GM03348 (cell line): ENCODE data around the gene MGAT5.

Experiments
- DNase-seq: peaks from one replicate; pipeline ENCODE4 v3.0.0; 2012; ENCODE audit warnings: low spot score

The MGAT5 gene

DNA sequence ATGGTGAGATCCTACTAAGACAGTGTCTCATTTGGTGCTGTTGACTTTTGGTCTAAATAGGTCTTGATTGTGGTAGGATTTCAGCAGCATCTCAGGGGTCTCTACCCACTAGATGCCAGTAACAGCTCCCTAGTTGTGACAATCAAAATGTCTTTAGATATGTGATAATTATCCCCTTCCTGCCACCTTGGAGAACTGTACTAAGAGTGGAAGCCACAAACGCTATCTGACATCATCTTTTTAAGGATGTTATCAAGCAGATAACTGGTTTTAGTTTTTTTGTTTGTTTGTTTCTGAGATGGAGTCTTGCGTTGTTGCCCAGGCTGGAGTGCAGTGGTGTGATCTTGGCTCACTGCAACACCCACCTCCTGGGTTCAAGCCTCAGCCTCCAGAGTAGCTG, 3.1 kb downstream of the MGAT5 start:
- DNase-seq, result no peak

DNA sequence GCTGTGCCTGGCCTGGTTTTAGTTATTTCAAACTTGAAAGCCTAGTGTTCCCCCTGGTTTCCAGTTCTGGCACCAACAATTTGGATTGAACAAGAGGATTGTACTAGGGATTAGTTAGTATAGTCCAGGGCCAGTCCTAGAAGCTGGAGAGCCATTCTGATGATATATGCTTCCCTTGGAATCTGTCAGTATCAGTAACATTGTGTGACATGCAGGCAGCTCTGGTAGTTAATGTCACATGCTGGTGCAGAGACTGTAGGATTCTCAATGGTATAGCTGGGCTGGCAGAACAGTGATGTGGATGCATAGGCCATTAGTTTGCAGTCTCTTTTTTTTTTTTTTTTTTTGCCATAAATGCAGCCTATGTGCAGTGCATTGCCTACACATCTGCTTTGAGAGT, 3.6 kb downstream of the MGAT5 start:
- no peak for DNase-seq

DNA sequence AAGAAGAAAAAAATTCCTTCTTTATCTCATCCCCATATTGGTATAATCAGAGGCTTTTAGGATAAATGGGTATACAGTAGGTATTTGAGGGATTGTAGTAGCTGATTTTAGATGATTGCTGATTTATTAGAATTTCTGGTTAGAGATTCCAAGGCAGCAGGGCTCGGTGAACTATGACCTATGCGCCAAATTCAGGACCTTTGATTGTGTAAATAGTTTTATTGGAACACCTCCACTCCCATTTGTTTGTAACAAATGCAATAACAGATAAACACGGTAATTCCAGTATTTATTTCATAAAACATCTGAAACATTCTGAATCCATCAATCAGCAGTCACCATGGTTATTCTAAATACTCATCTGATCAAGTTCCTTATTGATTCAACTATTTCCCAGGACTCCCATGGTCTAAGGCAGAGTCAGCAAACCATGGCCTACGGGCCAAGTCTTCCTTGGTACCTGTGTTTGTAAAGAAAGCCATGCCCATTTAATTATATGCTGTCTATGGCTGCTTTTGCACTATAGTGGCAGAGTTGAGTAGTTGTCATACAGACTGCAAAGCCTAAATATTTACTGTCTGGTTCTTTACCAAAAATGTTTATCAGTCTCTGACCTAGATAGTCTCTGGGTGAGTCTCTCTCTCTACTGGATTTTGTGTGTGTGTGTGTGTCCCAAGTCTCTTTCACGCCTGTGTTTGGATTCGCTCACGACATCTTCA, 4.3 kb downstream of the MGAT5 start:
- no peak for DNase-seq

DNA sequence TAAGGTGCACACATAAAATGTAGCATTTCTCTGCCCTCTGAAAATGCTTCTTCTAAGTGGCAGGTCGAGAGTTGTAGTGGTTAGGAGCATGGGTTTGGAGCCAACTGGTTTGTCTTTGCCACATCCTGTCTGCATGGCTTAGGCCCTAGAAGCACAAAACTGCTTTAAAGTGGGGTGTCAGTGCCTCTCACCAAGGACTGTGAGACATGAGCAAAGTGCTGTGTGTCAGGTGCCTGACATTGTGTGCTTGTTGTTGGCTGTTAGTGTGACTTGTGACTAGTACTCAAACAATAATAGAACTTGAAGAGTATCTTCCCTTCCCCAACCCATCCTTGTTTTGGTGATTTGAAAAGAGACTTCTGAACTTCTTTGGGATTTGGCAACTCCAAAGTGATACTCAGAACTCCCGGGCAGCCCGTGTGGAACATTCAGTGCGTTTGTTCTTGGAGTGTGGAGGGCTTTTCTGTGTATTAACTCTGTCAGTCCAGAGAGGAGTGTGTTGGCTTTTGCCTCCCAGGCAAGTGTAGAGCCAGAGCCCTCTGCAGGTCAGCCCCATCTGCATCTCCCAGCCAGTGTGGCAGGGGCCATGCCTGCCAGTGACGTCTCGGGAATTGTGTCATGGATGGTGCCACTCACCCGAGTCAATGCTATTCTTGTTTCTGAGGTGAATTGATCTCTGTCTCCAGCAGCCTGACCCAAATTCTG, 5.0 kb downstream of the MGAT5 start:
- no peak for DNase-seq

GRCh38 chr2:134259571-134259970, 5.7 kb downstream of the MGAT5 start:
- no peak for DNase-seq

GRCh38 chr2:134259994-134260393, 6.1 kb downstream of the MGAT5 start:
- DNase-seq, result no peak

DNA sequence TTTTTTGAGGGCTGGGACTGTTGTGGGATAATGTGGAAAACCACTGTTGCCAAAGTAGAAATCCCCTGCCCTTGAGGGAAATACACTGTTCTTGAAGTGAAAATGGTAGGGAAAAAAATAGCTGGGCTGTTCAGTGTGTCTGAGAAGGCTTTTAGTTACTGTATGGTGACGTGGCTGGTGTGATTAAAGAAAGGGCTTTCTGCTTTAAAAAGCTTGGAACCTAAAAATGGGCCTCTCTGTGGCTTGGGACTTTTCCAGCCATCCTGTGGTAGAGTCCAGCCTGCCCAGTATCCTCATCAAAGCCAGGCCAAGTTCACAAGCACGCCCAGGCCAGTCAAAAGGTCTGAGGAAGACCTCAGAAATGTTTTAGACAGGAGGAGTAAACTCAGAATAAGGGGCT, 6.8 kb downstream of the MGAT5 start:
- peak; percentile 68 for DNase-seq

DNA sequence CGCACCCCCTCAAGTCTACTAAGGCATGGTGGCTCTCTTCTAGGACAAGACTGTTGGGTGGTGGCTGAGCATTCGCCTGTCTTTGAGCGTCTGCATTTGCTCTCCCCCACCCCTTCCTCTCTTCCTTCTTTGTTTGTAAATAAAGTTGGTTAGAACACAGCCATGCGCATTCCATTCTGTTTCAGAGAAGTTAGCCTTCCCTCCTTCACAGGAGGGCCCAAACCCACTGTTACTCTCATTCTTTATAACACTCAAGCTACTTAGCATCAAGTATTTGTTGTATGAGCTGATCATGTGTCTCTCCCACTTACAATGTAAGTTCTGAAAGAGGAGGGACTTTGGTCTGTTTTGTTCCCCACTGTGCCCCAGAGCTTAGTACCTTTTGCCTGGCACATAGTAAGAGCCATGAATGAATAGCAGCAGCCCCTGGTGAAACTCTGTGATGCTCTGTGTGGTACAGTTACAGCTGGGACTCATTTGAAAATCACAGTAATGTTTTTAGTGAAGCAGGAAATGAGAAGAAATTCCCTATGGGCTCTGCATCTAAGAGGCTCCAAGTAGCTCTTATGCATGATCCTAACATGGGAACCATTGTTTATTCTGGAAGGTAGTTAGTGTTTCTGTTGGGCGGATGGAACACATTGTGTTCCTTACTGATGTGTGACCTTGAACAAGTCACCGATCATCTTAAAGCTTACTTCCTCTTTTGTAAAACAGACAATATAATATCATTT, 7.7 kb downstream of the MGAT5 start:
- DNase-seq, result no peak

GRCh38 chr2:134262684-134263083, 8.8 kb downstream of the MGAT5 start:
- no peak for DNase-seq

DNA sequence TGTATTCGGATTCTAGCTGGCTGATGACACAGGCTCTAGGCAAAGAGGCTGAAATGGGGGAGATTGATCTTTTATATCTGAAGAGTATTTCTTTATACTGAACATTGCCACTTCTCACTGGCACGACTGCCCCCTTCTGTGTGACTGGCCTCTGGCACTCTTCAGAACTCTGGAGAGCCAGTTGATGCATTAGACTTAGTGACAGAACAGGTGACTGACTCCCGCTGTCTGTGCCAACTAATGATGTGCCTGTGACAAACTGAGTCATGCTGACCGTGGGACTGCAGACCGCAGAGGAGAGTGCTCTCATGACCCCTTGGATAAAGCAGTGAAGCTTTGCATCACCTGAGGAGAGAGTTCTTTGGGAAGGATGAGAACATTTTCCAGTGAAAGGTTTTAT, 14.4 kb downstream of the MGAT5 start:
- no peak for DNase-seq

DNA sequence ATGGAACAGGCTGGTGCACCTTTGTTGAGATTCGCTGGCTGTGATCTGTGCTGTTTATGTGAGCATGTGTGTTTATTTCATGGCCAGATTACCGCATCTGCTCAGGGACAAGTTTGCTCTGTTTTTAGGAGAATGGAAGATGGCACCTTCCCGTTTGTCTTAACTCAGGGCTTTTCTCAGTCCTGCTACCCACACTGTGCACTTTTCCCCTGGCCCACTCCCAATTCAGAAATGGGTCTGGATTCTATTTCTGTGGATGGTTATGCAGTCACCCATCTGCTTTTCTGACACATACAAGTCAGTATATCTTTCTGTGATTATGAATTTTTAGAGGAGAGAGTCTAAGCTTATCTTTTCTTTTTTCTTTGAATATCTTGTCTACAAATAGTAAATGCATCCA, 15.4 kb downstream of the MGAT5 start:
- DNase-seq, result no peak

DNA sequence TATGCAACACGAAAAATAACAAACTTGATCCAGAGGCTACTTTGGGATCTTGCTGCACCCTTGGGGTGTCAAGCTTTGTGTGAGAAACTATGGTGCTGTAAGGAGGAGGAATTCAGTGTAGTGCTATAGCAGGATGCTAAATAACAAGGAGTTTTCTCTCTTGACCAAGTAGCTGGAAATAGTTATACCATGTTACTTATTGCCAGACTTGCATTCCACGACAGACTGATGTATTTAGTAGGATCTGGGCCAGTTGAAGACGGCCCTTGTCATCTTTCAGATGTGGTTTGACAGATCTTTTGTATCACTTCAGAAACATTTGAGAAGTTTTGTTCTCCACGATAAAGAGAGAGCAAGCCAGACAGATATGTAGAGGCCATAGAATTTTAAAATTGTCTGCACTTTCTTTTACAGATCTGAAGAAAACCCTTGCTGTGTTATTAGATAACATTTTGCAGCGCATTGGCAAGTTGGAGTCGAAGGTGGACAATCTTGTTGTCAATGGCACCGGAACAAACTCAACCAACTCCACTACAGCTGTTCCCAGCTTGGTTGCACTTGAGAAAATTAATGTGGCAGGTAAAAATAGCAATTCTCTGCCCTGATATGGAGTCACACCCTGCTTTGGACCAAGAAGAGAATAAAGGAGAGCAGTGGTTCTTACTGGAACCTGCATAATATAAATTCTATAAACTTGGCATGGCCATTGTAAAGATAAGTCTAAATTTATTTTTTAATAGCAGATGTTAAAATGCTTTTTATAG, 16.3 kb downstream of the MGAT5 start:
- DNase-seq, result no peak

DNA sequence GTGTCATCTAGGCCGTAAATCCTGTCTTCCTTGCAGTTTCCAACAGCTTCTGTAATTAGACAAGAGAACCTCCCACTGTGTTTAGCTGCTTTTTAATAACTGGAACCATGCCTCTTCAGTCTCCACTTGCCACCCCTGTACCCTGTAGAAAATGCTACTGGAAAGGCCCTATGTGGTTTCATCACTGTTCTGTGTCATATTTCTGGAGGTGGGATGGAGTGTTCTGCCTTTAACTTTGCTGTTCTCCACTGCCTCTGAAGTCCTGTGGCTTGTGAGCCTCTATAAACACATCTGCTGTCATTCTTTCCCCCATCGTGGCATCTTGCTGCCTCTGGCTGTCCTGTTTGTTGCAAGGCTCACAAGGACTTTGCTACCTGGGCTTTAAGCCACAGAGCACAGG, 17.9 kb downstream of the MGAT5 start:
- no peak for DNase-seq

DNA sequence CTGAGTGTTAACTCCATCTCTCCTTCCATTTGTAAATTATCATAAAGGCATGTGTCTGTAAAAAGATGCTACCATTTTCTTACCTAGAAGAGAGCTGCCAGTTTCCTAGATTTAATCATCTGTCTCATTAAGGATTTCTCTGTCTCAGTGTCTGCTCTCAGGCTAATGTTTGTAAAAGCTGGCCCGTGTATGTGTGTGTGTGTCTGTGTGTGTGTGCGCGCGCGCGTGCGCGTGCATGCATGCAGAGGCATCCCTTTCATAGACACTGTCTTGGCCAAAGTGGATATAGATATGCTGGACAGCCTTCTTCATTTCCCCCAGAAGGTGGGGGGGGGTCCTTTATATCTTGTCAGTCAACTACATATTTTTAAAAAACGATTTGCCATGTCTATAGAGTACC, 18.9 kb downstream of the MGAT5 start:
- no peak for DNase-seq

- no peak for DNase-seq
Measured at GRCh38 chr2:134273256-134273983, 19.5 kb downstream of the MGAT5 start.

GRCh38 chr2:134274121-134274520, 20.2 kb downstream of the MGAT5 start:
- no peak for DNase-seq

DNA sequence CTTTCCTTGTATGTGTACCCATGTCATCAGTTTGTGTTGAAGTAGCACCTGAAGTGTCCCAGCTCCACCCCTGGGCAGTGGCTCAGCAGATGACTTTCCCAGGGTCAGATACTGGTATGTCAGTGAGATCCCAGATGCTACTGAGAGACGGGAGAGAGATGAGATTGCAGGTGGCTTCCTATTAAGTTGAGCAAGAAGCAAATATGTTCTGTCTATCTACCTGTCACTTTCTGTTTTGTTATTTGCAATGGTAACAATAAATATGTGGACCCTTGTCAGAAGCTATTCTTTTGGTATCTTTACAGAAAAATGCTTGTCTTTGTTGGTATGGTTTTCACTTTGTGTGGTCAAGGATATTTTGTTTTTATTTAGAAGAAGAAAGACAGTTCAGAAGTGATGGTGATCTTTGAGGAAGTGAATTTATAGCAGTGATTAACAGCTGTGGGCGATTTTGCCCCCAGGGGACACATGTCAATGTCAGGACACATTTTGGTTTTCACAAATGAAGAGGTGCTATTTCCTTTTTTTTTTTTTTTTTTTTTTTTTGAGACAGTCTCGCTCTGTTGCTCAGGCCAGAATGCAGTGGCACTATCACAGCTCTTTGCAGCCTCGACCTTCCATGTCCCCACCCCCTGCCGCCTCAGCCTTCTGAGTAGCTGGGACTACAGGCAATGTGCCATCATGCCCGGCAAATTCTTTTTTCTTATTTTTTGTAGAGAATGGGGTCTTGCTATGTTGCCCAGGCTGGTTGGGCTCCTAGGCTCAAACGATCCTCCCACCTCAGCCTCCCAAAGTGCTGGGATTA, 21.4 kb downstream of the MGAT5 start:
- DNase-seq, result no peak

GRCh38 chr2:134276381-134277172, 22.7 kb downstream of the MGAT5 start:
- no peak for DNase-seq

DNA sequence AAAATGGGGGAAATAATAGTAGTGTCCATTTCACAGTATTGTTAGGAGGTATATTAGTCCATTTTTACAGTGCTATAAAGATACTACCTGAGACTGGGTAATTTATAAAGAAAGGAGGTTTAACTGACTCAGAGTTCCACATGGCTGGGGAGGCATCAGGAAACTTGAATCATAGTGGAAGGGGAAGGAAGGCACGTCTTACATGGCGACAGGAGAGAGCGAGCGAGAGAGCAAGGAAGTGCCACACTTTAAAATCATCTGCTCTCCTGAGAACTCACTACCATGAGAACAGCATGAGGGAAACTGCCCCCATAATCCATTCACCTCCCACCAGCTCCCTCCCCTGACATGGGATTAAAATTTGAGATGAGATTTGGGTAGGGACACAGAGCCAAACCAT, 23.4 kb downstream of the MGAT5 start:
- DNase-seq, result no peak

DNA sequence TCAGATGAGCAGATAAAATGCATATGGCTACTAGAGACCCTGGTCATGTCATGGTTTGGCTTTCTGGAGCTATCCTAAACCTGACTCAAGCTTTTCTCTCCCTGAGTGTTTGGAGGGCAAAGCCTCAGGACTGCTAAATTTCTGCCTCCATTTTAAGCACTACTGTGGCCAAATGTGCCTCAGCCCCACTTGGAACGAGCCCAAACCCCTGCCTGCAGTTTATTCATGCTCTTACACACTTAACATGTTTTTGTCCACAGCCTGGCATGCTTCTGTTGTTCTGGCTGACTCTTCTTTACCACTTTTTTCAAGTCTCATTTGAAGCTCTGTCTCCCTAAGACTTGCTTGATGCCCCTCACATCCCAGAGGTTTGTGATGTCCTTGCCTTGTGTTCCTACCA, 24.7 kb downstream of the MGAT5 start:
- DNase-seq, result no peak
